Activated naive CD8-positive, alpha-beta T cell treated with anti-CD3 and anti-CD28 coated beads, Interleukin-2, amount 50 U/mL, for 24 hours (primary cell): Measurements from ENCODE around the gene SLC7A6.

Experiments
- ATAC-seq: fragments of 150-1000 bp; cut with Tn5 transposase; one replicate; pipeline ENCODE4 v1.10.0; 2021
- DNase-seq: peaks from one replicate; pipeline ENCODE4 v3.0.0; 2021
- H3K27ac Mint-ChIP-seq: one replicate; pipeline ENCODE4 v1.8.0; 2021; ENCODE audit warnings: mild to moderate bottlenecking, mixed read lengths
- H3K27me3 Mint-ChIP-seq: one replicate; pipeline ENCODE4 v1.8.0; 2021; ENCODE audit warnings: mixed read lengths
- H3K36me3 Mint-ChIP-seq: one replicate; pipeline ENCODE4 v1.8.0; 2021; ENCODE audit warnings: low read depth, mixed read lengths
- H3K4me1 Mint-ChIP-seq: one replicate; pipeline ENCODE4 v1.8.0; 2021; ENCODE audit warnings: mixed read lengths
- H3K4me3 Mint-ChIP-seq: one replicate; pipeline ENCODE4 v1.8.0; 2021; ENCODE audit warnings: mild to moderate bottlenecking, moderate library complexity, mixed read lengths
- H3K9me3 Mint-ChIP-seq: one replicate; pipeline ENCODE4 v1.8.0; 2021; ENCODE audit warnings: mixed read lengths

Gene SLC7A6

GRCh38 chr16:68231384-68232136 lies 32.8 kb upstream of the SLC7A6 start:
- no peak for ATAC-seq
- H3K36me3 Mint-ChIP-seq = peaks cover 13% of the 10 kb centered on the region

GRCh38 chr16:68232335-68232734 lies 32.0 kb upstream of the SLC7A6 start:
- no peak for DNase-seq
- ATAC-seq = no peak
- H3K36me3 Mint-ChIP-seq = peaks cover 9% of the 10 kb centered on the region
- no peak overlapping the region for H3K27ac Mint-ChIP-seq
- no peak overlapping the region for H3K4me3 Mint-ChIP-seq
- no peaks in the 10 kb centered on the region for H3K9me3 Mint-ChIP-seq
- no peaks in the 10 kb centered on the region for H3K27me3 Mint-ChIP-seq
- H3K4me1 Mint-ChIP-seq = peaks cover 43% of the 10 kb centered on the region

More at GRCh38 chr16:68231384-68232136, 32.8 kb upstream of the SLC7A6 start:
- H3K27me3 Mint-ChIP-seq = no peaks in the 10 kb centered on the region
- H3K4me3 Mint-ChIP-seq = no peak overlapping the region
- H3K9me3 Mint-ChIP-seq = no peaks in the 10 kb centered on the region
- peaks cover 45% of the 10 kb centered on the region for H3K4me1 Mint-ChIP-seq
- DNase-seq = no peak
- no peak overlapping the region for H3K27ac Mint-ChIP-seq

- H3K4me1 Mint-ChIP-seq = peaks cover 39% of the 10 kb centered on the region
- no peak for DNase-seq
- peak overlapping the region; percentile 2 for H3K27ac Mint-ChIP-seq
- H3K9me3 Mint-ChIP-seq = no peaks in the 10 kb centered on the region
- H3K27me3 Mint-ChIP-seq = no peaks in the 10 kb centered on the region
- H3K4me3 Mint-ChIP-seq = no peak overlapping the region
- peak; percentile 51 for ATAC-seq
- H3K36me3 Mint-ChIP-seq = peaks cover 5% of the 10 kb centered on the region
These were observed 31.1 kb upstream of the SLC7A6 start for GRCh38 chr16:68233085-68233834.

GRCh38 chr16:68233835-68234187 lies 30.5 kb upstream of the SLC7A6 start:
- no peaks in the 10 kb centered on the region for H3K9me3 Mint-ChIP-seq
- H3K27me3 Mint-ChIP-seq = no peaks in the 10 kb centered on the region

GRCh38 chr16:68234188-68235107 lies 29.9 kb upstream of the SLC7A6 start:
- H3K27me3 Mint-ChIP-seq = no peaks in the 10 kb centered on the region

More at GRCh38 chr16:68233835-68234187, 30.5 kb upstream of the SLC7A6 start:
- DNase-seq = no peak
- Mint-ChIP-seq H3K4me1 (peaks cover 38% of the 10 kb centered on the region), H3K4me3 (no peak overlapping the region), H3K36me3 (peaks cover 5% of the 10 kb centered on the region), H3K27ac (no peak overlapping the region)
- ATAC-seq = no peak

GRCh38 chr16:68235108-68235886 lies 29.0 kb upstream of the SLC7A6 start:
- no peak overlapping the region for H3K27ac Mint-ChIP-seq

More at GRCh38 chr16:68234188-68235107, 29.9 kb upstream of the SLC7A6 start:
- H3K27ac Mint-ChIP-seq = no peak overlapping the region
- ATAC-seq (no peak), DNase-seq (no peak)
- H3K9me3 Mint-ChIP-seq = no peaks in the 10 kb centered on the region
- H3K4me3 Mint-ChIP-seq = no peak overlapping the region
- peaks cover under 1% of the 10 kb centered on the region for H3K36me3 Mint-ChIP-seq
- peaks cover 36% of the 10 kb centered on the region for H3K4me1 Mint-ChIP-seq

GRCh38 chr16:68235887-68236136 lies 28.5 kb upstream of the SLC7A6 start, which contains the start of gene ESRP2:
Gene ESRP2 (minus strand): TSS chr16:68236127. CDS start chr16:68236045, 82 bp downstream.
- ATAC-seq = no peak
- DNase-seq = no peak
- peak within 1 kb of the TSS; percentile 87 for H3K27ac Mint-ChIP-seq
- H3K36me3 Mint-ChIP-seq = no peaks in the 10 kb centered on the region
- H3K27me3 Mint-ChIP-seq = no peaks in the 10 kb centered on the region
- H3K4me1 Mint-ChIP-seq = peaks cover 41% of the 10 kb centered on the region
- no peaks in the 10 kb centered on the region for H3K9me3 Mint-ChIP-seq
- H3K4me3 Mint-ChIP-seq = peak within 1 kb of the TSS; percentile 90

More at GRCh38 chr16:68235108-68235886, 29.0 kb upstream of the SLC7A6 start:
- H3K9me3 Mint-ChIP-seq = no peaks in the 10 kb centered on the region
- peaks cover 41% of the 10 kb centered on the region for H3K4me1 Mint-ChIP-seq
- H3K36me3 Mint-ChIP-seq = no peaks in the 10 kb centered on the region
- H3K27me3 Mint-ChIP-seq = no peaks in the 10 kb centered on the region
- no peak overlapping the region for H3K4me3 Mint-ChIP-seq
- ATAC-seq = no peak
- DNase-seq = no peak

GRCh38 chr16:68236137-68236825 lies 28.0 kb upstream of the SLC7A6 start:
- peak overlapping the region; percentile 87 for H3K27ac Mint-ChIP-seq
- H3K4me1 Mint-ChIP-seq = peaks cover 41% of the 10 kb centered on the region
- DNase-seq (peak; percentile 42), ATAC-seq (no peak)
- peak overlapping the region; percentile 90 for H3K4me3 Mint-ChIP-seq
- H3K36me3 Mint-ChIP-seq = no peaks in the 10 kb centered on the region
- H3K9me3 Mint-ChIP-seq = no peaks in the 10 kb centered on the region
- no peaks in the 10 kb centered on the region for H3K27me3 Mint-ChIP-seq

- Mint-ChIP-seq H3K4me3 (peak overlapping the region; percentile 90), H3K27me3 (no peaks in the 10 kb centered on the region), H3K4me1 (peaks cover 41% of the 10 kb centered on the region), H3K27ac (peak overlapping the region; percentile 87), H3K9me3 (no peaks in the 10 kb centered on the region), H3K36me3 (no peaks in the 10 kb centered on the region)
- DNase-seq (peak; percentile 31), ATAC-seq (no peak)
These were observed 27.5 kb upstream of the SLC7A6 start for GRCh38 chr16:68236826-68237242.

GRCh38 chr16:68237243-68238028 lies 26.9 kb upstream of the SLC7A6 start:
- peak overlapping the region; percentile 87 for H3K27ac Mint-ChIP-seq
- peaks cover 41% of the 10 kb centered on the region for H3K4me1 Mint-ChIP-seq
- no peaks in the 10 kb centered on the region for H3K9me3 Mint-ChIP-seq
- ATAC-seq (peak; percentile 73), DNase-seq (peak; percentile 94)
- no peaks in the 10 kb centered on the region for H3K36me3 Mint-ChIP-seq
- peak overlapping the region; percentile 90 for H3K4me3 Mint-ChIP-seq
- H3K27me3 Mint-ChIP-seq = no peaks in the 10 kb centered on the region

GRCh38 chr16:68238029-68238345 lies 26.3 kb upstream of the SLC7A6 start:
- Mint-ChIP-seq H3K27me3 (no peaks in the 10 kb centered on the region), H3K36me3 (no peaks in the 10 kb centered on the region), H3K4me3 (peak overlapping the region; percentile 90), H3K4me1 (peaks cover 36% of the 10 kb centered on the region), H3K27ac (peak overlapping the region; percentile 87), H3K9me3 (no peaks in the 10 kb centered on the region)
- DNase-seq (no peak), ATAC-seq (no peak)

GRCh38 chr16:68242085-68242484 lies 22.2 kb upstream of the SLC7A6 start:
- ATAC-seq = no peak
- no peak for DNase-seq
- Mint-ChIP-seq H3K27me3 (no peaks in the 10 kb centered on the region), H3K4me3 (no peak overlapping the region), H3K9me3 (no peaks in the 10 kb centered on the region), H3K36me3 (no peaks in the 10 kb centered on the region), H3K27ac (no peak overlapping the region), H3K4me1 (peaks cover 40% of the 10 kb centered on the region)
